OCI-LY3 (cell line): Measurements from ENCODE around the gene CTNNA3.

Source experiments
- H2AFZ ChIP-seq: fragments of 200-600, 300-600 bp; shearing (Covaris generic); 2 replicates; pipeline ENCODE4 v1.6.0; 2014; ENCODE audit warnings: antibody characterized with exemption, low read depth, low read length
- H3K27ac ChIP-seq: fragments of 200-600, 300-600 bp; sonication (generic); 2 replicates; pipeline ENCODE4 v1.5.1; 2014; ENCODE audit warnings: mild to moderate bottlenecking, low read length, moderate library complexity, mixed read lengths
- H3K27me3 ChIP-seq: fragments of 200-600, 300-600 bp; sonication (generic); 2 replicates; pipeline ENCODE4 v1.6.1; 2014; ENCODE audit warnings: low read depth, low read length, mixed read lengths
- H3K36me3 ChIP-seq: fragments of 200-600, 300-600 bp; sonication (generic); replicated peaks from 2 replicates; pipeline ENCODE3; 2014; ENCODE audit warnings: low read depth, low read length, mixed read lengths
- H3K4me1 ChIP-seq: fragments of 300-600, 200-600 bp; sonication (generic); 2 replicates; pipeline ENCODE4 v1.6.1; 2014; ENCODE audit warnings: low read length, mixed read lengths
- H3K4me2 ChIP-seq: fragments of 200-600, 300-600 bp; sonication (generic); 2 replicates; pipeline ENCODE4 v1.6.1; 2014; ENCODE audit warnings: low read length, mixed read lengths
- H3K4me3 ChIP-seq: fragments of 300-600, 200-600 bp; sonication (generic); 2 replicates; pipeline ENCODE4 v1.5.1; 2014; ENCODE audit warnings: antibody characterized with exemption, mild to moderate bottlenecking, low read length, moderate library complexity
- H3K79me2 ChIP-seq: fragments of 300-600, 200-600 bp; shearing (Covaris generic); 2 replicates; pipeline ENCODE4 v1.6.1; 2014; ENCODE audit warnings: mild to moderate bottlenecking, low read length, mixed read lengths
- H3K9ac ChIP-seq: fragments of 300-600, 200-600 bp; shearing (Covaris generic); 2 replicates; pipeline ENCODE4 v1.6.0; 2014; ENCODE audit warnings: mild to moderate bottlenecking, low read length, moderate library complexity
- H3K9me3 ChIP-seq: fragments of 200-600, 300-600 bp; shearing (Covaris generic); 2 replicates; pipeline ENCODE4 v1.6.1; 2014; ENCODE audit warnings: low read length, mixed read lengths; ENCODE audit not compliant: insufficient read depth
- H4K20me1 ChIP-seq: fragments of 200-600, 300-600 bp; sonication (generic); 2 replicates; pipeline ENCODE4 v1.6.1; 2016; ENCODE audit warnings: low read length, mixed read lengths; ENCODE audit not compliant: insufficient read depth
- EZH2phosphoT487 ChIP-seq: fragments of 200-600 bp; shearing (Covaris generic); IDR thresholded peaks from 2 replicates; pipeline ENCODE4 v1.6.1; 2018; ENCODE audit warnings: antibody characterized with exemption, mixed run types, low read depth
- TF ChIP-seq, protein P1 (sequence below): fragments of 200-600, 300-600 bp; sonication (generic); IDR thresholded peaks from 2 replicates; pipeline ENCODE4 v1.5.1; 2014; ENCODE audit warnings: antibody characterized with exemption, low read length, low read depth

CTNNA3 gene

DNA sequence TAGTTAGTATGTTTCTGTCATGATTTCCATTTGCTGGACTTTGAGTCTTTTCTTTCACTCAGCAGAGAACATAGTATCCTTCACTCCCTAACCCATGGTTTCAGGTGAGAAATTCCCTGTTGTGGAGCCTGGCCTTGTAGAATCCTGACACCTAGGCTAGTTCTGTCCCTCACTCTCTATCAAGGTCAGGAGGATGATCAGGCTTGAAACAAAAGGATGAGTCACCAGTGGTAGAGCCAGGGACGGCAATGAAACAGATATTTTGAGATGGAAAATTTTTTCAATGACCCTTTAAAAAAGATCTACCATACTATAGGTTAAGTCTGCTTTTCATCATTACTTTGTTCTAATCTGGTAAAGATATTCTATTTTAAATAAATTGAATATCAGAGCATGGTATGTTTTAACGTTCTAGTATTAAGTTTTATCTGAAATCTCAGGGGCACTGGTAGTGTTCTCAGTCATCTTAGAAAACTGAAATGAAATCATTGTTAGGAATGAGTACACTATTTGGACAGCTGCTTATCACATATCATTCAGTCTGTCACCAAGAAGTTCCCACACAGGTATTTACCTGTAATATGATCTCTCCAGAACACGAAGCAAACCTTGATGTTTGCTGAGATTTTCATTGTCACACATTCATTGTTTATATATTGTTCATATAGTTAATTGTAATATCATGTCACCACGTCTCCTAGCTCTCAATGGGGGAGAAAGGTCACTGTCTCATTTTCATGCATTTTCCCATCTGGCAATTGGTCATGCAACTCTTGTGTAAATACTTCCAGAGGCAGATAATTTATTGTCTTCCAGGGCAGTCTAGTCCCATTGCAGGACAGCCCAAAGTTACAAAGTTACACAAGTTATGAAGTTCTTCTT is 1070.0 kb downstream of the CTNNA3 start:
- Histone ChIP-seq H3K4me1 (no peaks in the 10 kb centered on the region), H3K9me3 (no peaks in the 10 kb centered on the region), H3K36me3 (no peaks in the 10 kb centered on the region), H4K20me1 (no peaks in the 10 kb centered on the region), H3K79me2 (no peaks in the 10 kb centered on the region), H3K27ac (no peak overlapping the region), H3K9ac (no peak overlapping the region), H3K4me3 (no peak overlapping the region), H2AFZ (no peak overlapping the region), H3K4me2 (no peak overlapping the region), H3K27me3 (no peaks in the 10 kb centered on the region)
- no peak for TF ChIP-seq EZH2phosphoT487

DNA sequence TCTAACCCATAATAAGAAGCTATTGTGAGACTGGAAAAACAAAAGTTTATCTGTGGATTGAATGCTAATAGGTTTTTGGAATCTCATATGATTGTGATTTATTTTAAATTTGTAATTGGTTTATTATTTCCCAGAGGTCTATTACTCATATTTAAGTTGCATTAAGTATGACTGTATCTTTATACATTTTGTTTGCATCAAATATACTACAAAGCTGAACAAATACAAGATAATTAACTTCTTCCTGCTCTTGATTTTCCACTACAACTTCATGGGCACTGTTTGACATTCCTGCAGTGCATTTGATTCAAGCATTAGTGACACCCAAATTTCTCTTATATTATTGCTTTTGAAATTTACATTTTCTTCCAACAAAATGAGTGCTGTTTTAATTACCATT is 1073.9 kb downstream of the CTNNA3 start:
- no peak overlapping the region for H3K9ac ChIP-seq
- no peaks in the 10 kb centered on the region for H3K4me1 ChIP-seq
- no peaks in the 10 kb centered on the region for H3K27me3 ChIP-seq
- H3K27ac ChIP-seq, result no peak overlapping the region
- H3K79me2 ChIP-seq, result no peaks in the 10 kb centered on the region
- H4K20me1 ChIP-seq, result no peaks in the 10 kb centered on the region
- no peaks in the 10 kb centered on the region for H3K36me3 ChIP-seq
- no peak overlapping the region for H3K4me3 ChIP-seq
- TF ChIP-seq, protein P1, sequence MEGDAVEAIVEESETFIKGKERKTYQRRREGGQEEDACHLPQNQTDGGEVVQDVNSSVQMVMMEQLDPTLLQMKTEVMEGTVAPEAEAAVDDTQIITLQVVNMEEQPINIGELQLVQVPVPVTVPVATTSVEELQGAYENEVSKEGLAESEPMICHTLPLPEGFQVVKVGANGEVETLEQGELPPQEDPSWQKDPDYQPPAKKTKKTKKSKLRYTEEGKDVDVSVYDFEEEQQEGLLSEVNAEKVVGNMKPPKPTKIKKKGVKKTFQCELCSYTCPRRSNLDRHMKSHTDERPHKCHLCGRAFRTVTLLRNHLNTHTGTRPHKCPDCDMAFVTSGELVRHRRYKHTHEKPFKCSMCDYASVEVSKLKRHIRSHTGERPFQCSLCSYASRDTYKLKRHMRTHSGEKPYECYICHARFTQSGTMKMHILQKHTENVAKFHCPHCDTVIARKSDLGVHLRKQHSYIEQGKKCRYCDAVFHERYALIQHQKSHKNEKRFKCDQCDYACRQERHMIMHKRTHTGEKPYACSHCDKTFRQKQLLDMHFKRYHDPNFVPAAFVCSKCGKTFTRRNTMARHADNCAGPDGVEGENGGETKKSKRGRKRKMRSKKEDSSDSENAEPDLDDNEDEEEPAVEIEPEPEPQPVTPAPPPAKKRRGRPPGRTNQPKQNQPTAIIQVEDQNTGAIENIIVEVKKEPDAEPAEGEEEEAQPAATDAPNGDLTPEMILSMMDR, result no peak
- no peak for TF ChIP-seq EZH2phosphoT487
- H3K9me3 ChIP-seq, result no peaks in the 10 kb centered on the region
- H3K4me2 ChIP-seq, result no peak overlapping the region
- H2AFZ ChIP-seq, result no peak overlapping the region

- Histone ChIP-seq H3K9ac (no peak overlapping the region), H3K4me2 (no peak overlapping the region), H3K9me3 (no peaks in the 10 kb centered on the region), H3K4me1 (no peaks in the 10 kb centered on the region), H3K27ac (no peak overlapping the region), H3K4me3 (no peak overlapping the region), H2AFZ (no peak overlapping the region), H4K20me1 (no peaks in the 10 kb centered on the region), H3K27me3 (no peaks in the 10 kb centered on the region), H3K79me2 (no peaks in the 10 kb centered on the region), H3K36me3 (no peaks in the 10 kb centered on the region)
- no peak for TF ChIP-seq EZH2phosphoT487
- TF ChIP-seq, protein P1, result no peak
These were observed 1091.8 kb downstream of the CTNNA3 start for GRCh38 chr10:66604195-66604594.

DNA sequence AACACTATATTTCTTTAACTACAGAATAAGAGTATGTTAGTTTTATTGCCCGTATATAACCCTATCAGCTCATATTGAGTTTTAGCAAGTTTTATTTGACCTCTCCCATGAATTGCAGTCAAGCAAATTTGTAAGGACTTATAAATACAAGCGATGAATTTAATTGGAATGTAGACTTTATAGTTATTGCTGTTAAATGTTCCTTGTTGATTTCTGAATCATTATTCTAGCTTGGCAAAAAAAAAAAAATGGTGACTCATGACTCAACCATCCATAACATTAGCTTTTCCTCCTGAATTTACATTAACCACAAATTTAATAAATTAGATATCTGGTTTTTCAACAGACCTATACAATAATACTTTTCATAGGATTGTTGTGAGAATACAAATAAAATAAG is 1104.1 kb downstream of the CTNNA3 start:
- Histone ChIP-seq H3K27me3 (no peaks in the 10 kb centered on the region), H4K20me1 (no peaks in the 10 kb centered on the region), H3K27ac (no peak overlapping the region), H3K9ac (no peak overlapping the region), H3K4me2 (no peak overlapping the region), H3K36me3 (no peaks in the 10 kb centered on the region), H3K4me1 (no peaks in the 10 kb centered on the region), H2AFZ (no peak overlapping the region), H3K4me3 (no peak overlapping the region), H3K79me2 (no peaks in the 10 kb centered on the region), H3K9me3 (no peaks in the 10 kb centered on the region)
- TF ChIP-seq, protein P1, result no peak
- no peak for TF ChIP-seq EZH2phosphoT487
